Stimulated activated CD8-positive, alpha-beta memory T cell treated with anti-CD3 and anti-CD28 coated beads, Interleukin-2, amount 100 ng/mL, for 1 hour (primary cell): ENCODE results near the gene MKNK2.

Experiments
- DNase-seq, 2 donors: peaks; one replicate each; pipeline ENCODE4 v3.0.0-alpha.2; 2020; ENCODE audit warnings: low read depth in 2 of 2

MKNK2 gene

GRCh38 chr19:2080336-2080988 lies 29.4 kb upstream of the MKNK2 start:
- DNase-seq = no peak

GRCh38 chr19:2079865-2080301 lies 28.8 kb upstream of the MKNK2 start:
- no peak for DNase-seq

- DNase-seq = no peak
These were observed 28.2 kb upstream of the MKNK2 start for GRCh38 chr19:2079076-2079864.

GRCh38 chr19:2077833-2078619 lies 27.0 kb upstream of the MKNK2 start:
- DNase-seq = no peak

- DNase-seq = no peak
These were observed 26.4 kb upstream of the MKNK2 start for GRCh38 chr19:2077398-2077797.

- no peak for DNase-seq
These were observed 25.5 kb upstream of the MKNK2 start for GRCh38 chr19:2076526-2076944.

- no peak for DNase-seq
These were observed 21.9 kb upstream of the MKNK2 start for GRCh38 chr19:2072757-2073551.

- DNase-seq = no peak
These were observed 20.1 kb upstream of the MKNK2 start for GRCh38 chr19:2070986-2071673.

GRCh38 chr19:2070436-2070827 lies 19.4 kb upstream of the MKNK2 start:
- no peak for DNase-seq

- no peak for DNase-seq
These were observed 13.9 kb upstream of the MKNK2 start for GRCh38 chr19:2064788-2065524.

- DNase-seq = no peak
These were observed 13.3 kb upstream of the MKNK2 start for GRCh38 chr19:2064395-2064787.

- DNase-seq = no peak
These were observed 12.8 kb upstream of the MKNK2 start for GRCh38 chr19:2063824-2064223.

GRCh38 chr19:2062770-2063169 lies 11.7 kb upstream of the MKNK2 start:
- no peak for DNase-seq

GRCh38 chr19:2062389-2062729 lies 11.3 kb upstream of the MKNK2 start:
- no peak for DNase-seq

GRCh38 chr19:2061495-2062388 lies 10.7 kb upstream of the MKNK2 start:
- peak; percentile 99 to 100 for DNase-seq

- DNase-seq = no peak
These were observed 9.9 kb upstream of the MKNK2 start for GRCh38 chr19:2060884-2061494.

GRCh38 chr19:2059422-2060201 lies 8.6 kb upstream of the MKNK2 start:
- no peak for DNase-seq
